Activated CD8-positive, alpha-beta T cell treated with anti-CD3 and anti-CD28 coated beads, Interleukin-2, amount 10 ng/mL, durations not matched to agents 7 days and 5 days (primary cell): ENCODE data around the gene PIPOX. TPM values are rescaled to one million over a fixed set of nuclear protein-coding genes. Genes with fewer than 3 reads are reported as not detected.

ENCODE experiments used
- ATAC-seq: fragments of 150-1000 bp; cut with Tn5 transposase; one replicate; pipeline ENCODE4 v1.10.0; 2021; ENCODE audit warnings: moderate library complexity
- CTCF ChIA-PET: fragments of 350-600 bp; sonication (Branson Sonifier 250); formaldehyde crosslinking; loops from one replicate; lab custom pipeline; 2021; ENCODE audit warnings: antibody characterized with exemption; lab: Charles Lee
- POLR2A ChIA-PET: fragments of 350-600 bp; sonication (Branson Sonifier 250); formaldehyde crosslinking; loops from one replicate; lab custom pipeline; 2021; ENCODE audit warnings: antibody characterized with exemption; lab: Charles Lee
- DNase-seq: peaks from one replicate; pipeline ENCODE4 v3.0.0-alpha.2; 2020
- H3K27ac Mint-ChIP-seq: one replicate; pipeline ENCODE4 v1.8.0; 2021; ENCODE audit warnings: mild to moderate bottlenecking, mixed read lengths
- H3K27me3 Mint-ChIP-seq: one replicate; pipeline ENCODE4 v1.8.0; 2021; ENCODE audit warnings: low read depth, mixed read lengths
- H3K36me3 Mint-ChIP-seq: one replicate; pipeline ENCODE4 v1.8.0; 2021; ENCODE audit warnings: low read depth, mixed read lengths
- H3K4me1 Mint-ChIP-seq: one replicate; pipeline ENCODE4 v1.8.0; 2021; ENCODE audit warnings: low read depth, mixed read lengths
- H3K4me3 Mint-ChIP-seq: one replicate; pipeline ENCODE4 v1.8.0; 2021; ENCODE audit warnings: mild to moderate bottlenecking, mixed read lengths
- H3K9me3 Mint-ChIP-seq: one replicate; pipeline ENCODE4 v1.8.0; 2022; ENCODE audit warnings: mixed read lengths; ENCODE audit not compliant: insufficient read depth
- total RNA-seq, 2 experiments: library from RNA; stranded (reverse); gene quantifications; one replicate each; pipeline ENCODE4 v1.2.3, GENCODE V29; 2021

PIPOX gene
- total RNA-seq, 2 experiments from 2014 or later, result 0.53 to 1.5 TPM

DNA sequence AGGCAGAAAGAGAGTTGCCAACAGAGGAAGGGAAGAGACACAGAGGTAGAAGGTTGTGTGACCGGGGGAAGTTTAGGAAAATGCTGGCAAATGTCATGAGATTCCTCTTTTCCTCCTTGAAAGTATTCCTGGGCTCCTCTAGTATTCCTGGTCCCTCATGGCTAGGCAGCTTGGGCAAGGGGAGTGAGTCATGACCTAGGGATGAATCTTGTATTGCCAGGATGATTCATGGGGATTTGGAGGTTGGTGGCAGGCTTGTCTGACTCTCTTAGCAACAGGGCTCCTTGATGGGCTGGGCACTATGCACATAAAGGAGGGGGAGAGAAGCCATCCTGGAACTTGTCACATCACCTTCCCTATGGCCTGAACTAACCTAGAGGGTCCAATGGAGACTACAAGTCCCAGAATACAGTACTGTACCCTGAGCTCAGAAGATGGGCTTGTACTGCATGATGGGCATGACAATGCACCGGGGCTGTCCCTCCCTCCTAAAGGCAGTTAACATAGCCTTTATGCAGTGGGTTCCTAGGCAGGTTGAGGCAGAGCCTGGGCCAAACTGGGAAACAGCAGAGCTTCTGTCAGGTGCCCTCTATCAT is 35.0 kb upstream of the PIPOX start:
- H3K27me3 Mint-ChIP-seq, result peaks cover 39% of the 10 kb centered on the region
- no peaks in the 10 kb centered on the region for H3K36me3 Mint-ChIP-seq
- DNase-seq (no peak), ATAC-seq (no peak)
- H3K4me1 Mint-ChIP-seq, result no peaks in the 10 kb centered on the region
- H3K4me3 Mint-ChIP-seq, result no peak overlapping the region
- ChIA-PET POLR2A (no interaction called here), CTCF (no interaction called here)
- H3K9me3 Mint-ChIP-seq, result no peaks in the 10 kb centered on the region
- H3K27ac Mint-ChIP-seq, result no peak overlapping the region

DNA sequence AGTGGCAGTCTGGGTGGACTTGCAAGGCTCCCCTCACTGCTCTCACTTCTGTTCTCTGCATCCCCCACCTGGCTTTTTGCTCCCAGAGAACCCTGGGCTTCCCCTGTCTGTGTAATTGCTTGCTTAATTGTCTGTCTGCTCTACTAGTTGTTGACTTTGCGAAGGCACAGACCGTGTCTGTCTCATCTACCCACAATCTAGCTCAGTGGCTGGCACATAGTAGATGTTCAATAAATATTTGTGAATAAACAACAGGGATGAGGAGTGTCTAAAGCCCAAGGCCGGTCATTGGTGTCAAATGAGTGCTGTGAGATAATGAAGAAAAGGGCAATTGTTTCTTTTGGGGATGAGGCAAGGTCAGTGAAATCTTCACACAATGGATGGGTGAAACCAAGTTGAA is 34.4 kb upstream of the PIPOX start:
- CTCF ChIA-PET, result interaction anchor here (0.8 to 1.6 kb wide), 2 partner anchors 10 to 108 kb away, joined by 4 to 7 read pairs; no protein-coding TSS in a partner anchor

DNA sequence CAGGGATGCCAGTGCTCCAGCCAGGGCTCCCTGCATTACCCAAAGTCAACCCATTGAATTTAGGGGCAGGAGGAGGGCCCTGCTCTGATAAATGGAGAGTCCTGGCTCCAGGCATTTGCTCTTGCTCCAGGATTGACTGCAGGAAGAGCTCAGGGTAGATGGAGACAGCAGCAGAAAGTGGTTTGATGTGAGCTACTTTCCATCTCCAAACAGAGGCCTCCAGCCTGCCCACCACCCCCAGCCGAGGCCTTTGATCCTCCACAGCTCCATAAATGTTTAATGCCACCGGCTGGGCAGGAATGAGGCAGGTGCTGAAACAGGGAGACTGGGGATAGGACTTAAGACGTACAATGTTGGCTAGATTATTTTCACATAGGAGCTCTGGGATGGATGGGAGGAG is 32.8 kb upstream of the PIPOX start:
- H3K27ac Mint-ChIP-seq, result no peak overlapping the region
- H3K27me3 Mint-ChIP-seq, result peaks cover 30% of the 10 kb centered on the region
- no peaks in the 10 kb centered on the region for H3K9me3 Mint-ChIP-seq
- no peaks in the 10 kb centered on the region for H3K36me3 Mint-ChIP-seq
- no peak for ATAC-seq
- POLR2A ChIA-PET, result no interaction called here
- no peak for DNase-seq
- no peaks in the 10 kb centered on the region for H3K4me1 Mint-ChIP-seq
- CTCF ChIA-PET, result interaction anchor here (0.8 to 1.6 kb wide), 3 partner anchors 8 to 107 kb away, joined by 3 to 7 read pairs (median 4); no protein-coding TSS in a partner anchor
- no peak overlapping the region for H3K4me3 Mint-ChIP-seq

More for the DNA sequence above, 34.4 kb upstream of the PIPOX start:
- no peak overlapping the region for H3K27ac Mint-ChIP-seq
- no peak overlapping the region for H3K4me3 Mint-ChIP-seq
- POLR2A ChIA-PET, result no interaction called here
- no peaks in the 10 kb centered on the region for H3K4me1 Mint-ChIP-seq
- H3K27me3 Mint-ChIP-seq, result peaks cover 39% of the 10 kb centered on the region
- H3K36me3 Mint-ChIP-seq, result no peaks in the 10 kb centered on the region
- DNase-seq (no peak), ATAC-seq (no peak)
- H3K9me3 Mint-ChIP-seq, result no peaks in the 10 kb centered on the region

DNA sequence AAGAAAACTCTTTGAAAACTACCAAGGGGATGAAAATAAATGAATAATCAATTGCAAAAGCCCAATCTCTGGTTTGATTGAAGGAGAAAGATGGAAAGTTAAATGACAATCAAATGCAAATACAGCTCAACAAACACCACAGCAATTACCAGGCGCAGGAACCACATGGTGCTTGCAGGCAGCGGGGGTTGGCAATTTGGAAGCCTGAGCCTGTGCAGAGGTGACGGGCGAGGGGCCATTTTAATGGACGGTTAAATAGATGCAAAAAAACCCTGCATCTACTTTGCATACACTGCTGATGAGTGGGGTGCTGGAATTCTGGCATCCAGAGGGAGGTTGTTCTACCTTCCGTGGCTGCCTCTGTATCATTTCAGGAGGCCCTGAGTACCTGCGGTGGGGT is 32.4 kb upstream of the PIPOX start:
- DNase-seq, result no peak
- ATAC-seq, result no peak
- ChIA-PET CTCF (interaction anchor here (0.8 to 1.3 kb wide), 2 partner anchors 9 to 45 kb away, joined by 3 to 4 read pairs; no protein-coding TSS in a partner anchor), POLR2A (no interaction called here)
- H3K27me3 Mint-ChIP-seq, result peaks cover 27% of the 10 kb centered on the region
- no peaks in the 10 kb centered on the region for H3K9me3 Mint-ChIP-seq
- H3K27ac Mint-ChIP-seq, result no peak overlapping the region
- H3K4me1 Mint-ChIP-seq, result no peaks in the 10 kb centered on the region
- no peaks in the 10 kb centered on the region for H3K36me3 Mint-ChIP-seq
- H3K4me3 Mint-ChIP-seq, result no peak overlapping the region

DNA sequence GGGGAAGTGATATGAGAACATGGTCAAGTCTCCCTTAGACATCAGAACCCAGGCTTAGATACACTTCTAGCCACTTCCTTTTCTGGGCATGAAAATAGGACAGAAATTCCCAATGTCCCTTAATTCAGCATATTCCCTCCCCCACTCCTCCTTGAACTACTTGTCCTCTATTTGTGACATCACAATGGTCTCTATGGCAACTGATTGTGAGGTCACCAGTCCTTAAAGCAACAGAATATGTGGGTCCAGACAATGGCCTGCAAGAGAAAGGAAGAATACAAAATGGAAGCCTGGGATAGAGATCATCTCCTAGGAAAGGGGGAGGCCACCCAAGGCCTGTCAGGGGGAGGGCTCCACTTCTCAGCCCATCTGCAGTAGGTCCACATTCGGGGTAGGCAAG is 30.4 kb upstream of the PIPOX start:
- H3K4me3 Mint-ChIP-seq, result no peak overlapping the region
- POLR2A ChIA-PET, result no interaction called here
- H3K36me3 Mint-ChIP-seq, result no peaks in the 10 kb centered on the region
- H3K27ac Mint-ChIP-seq, result no peak overlapping the region
- H3K4me1 Mint-ChIP-seq, result no peaks in the 10 kb centered on the region
- no peaks in the 10 kb centered on the region for H3K9me3 Mint-ChIP-seq
- CTCF ChIA-PET, result interaction anchor here (1.2 kb wide), 1 partner anchor 99 kb away, joined by 3 read pairs; no protein-coding TSS in a partner anchor
- peaks cover 23% of the 10 kb centered on the region for H3K27me3 Mint-ChIP-seq
- DNase-seq (no peak), ATAC-seq (no peak)

DNA sequence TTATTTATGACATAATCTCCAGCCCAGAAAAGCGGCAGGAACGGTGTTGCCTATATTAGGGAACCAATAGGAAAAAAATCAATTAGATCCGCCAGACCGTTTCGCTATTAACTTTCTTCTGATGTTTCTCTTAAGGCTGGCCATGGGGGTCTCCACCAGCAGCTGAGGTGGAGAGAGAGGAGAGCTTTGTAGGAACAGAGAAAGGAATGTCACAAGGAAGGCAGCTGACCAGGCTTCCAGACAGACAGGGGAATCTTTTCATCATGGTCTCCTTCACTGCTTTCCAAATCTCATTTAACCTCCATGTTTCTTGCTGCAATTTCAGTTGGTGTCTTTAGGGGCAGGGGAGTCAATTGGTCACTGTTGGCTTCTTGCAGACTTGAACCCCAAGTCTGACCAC is 28.2 kb upstream of the PIPOX start:
- Mint-ChIP-seq H3K4me3 (no peak overlapping the region), H3K9me3 (no peaks in the 10 kb centered on the region), H3K4me1 (peaks cover 8% of the 10 kb centered on the region), H3K36me3 (no peaks in the 10 kb centered on the region), H3K27me3 (peaks cover 27% of the 10 kb centered on the region), H3K27ac (no peak overlapping the region)
- DNase-seq, result no peak
- ChIA-PET CTCF (interaction anchor here (1.2 to 1.6 kb wide), 2 partner anchors 102 to 251 kb away, joined by 3 to 4 read pairs; no protein-coding TSS in a partner anchor), POLR2A (no interaction called here)
- no peak for ATAC-seq

DNA sequence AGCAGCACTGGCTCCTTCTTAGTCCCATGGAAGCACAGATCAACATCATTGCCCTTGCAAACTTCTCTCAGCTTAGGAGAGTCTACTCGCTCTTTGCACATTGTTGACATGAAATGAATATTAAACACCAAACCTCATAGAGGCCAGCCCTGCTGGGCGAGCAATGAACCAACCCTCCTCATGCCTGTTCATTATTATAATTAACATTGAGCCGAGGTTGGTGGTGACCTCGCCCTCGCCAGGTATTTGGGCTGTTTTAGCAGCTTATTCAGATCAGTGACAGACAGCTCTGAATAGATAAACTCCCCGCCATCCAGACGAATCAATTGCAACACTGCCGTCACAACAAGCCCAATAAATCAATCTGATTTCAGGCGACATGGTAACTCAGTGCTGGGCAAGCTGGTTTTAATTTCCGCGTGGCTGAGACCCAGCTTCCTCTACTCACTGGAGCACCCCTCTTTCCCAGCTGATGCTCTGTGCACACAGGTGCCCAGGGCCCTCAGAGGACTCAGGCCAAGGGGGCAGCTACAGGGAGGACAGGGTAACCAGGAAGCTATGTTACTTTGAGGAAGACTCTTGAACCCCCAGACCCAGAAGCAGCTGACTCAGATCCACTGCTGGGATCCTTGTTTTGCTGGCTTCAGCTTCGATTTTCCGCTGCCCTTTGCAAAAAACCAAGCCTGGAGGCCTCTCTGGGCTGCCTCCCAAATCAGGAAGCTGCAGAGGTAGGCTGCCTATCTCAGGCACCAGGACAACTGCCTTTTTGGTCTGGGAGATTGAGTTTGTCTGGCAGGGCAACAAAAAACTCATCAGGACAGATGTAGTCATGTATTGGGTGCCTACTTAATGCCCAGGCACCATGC is 26.4 kb upstream of the PIPOX start:
- peaks cover 35% of the 10 kb centered on the region for H3K27me3 Mint-ChIP-seq
- H3K4me3 Mint-ChIP-seq, result no peak overlapping the region
- H3K36me3 Mint-ChIP-seq, result no peaks in the 10 kb centered on the region
- ChIA-PET POLR2A (interaction anchor here (1.2 kb wide), 1 partner anchor 24 kb away, joined by 3 read pairs; no protein-coding TSS in a partner anchor), CTCF (interaction anchor here (1.3 to 1.6 kb wide), 3 partner anchors 10 to 100 kb away, joined by 4 to 5 read pairs (median 4); no protein-coding TSS in a partner anchor)
- H3K9me3 Mint-ChIP-seq, result no peaks in the 10 kb centered on the region
- H3K27ac Mint-ChIP-seq, result no peak overlapping the region
- H3K4me1 Mint-ChIP-seq, result peaks cover 8% of the 10 kb centered on the region
- ATAC-seq (no peak), DNase-seq (no peak)

DNA sequence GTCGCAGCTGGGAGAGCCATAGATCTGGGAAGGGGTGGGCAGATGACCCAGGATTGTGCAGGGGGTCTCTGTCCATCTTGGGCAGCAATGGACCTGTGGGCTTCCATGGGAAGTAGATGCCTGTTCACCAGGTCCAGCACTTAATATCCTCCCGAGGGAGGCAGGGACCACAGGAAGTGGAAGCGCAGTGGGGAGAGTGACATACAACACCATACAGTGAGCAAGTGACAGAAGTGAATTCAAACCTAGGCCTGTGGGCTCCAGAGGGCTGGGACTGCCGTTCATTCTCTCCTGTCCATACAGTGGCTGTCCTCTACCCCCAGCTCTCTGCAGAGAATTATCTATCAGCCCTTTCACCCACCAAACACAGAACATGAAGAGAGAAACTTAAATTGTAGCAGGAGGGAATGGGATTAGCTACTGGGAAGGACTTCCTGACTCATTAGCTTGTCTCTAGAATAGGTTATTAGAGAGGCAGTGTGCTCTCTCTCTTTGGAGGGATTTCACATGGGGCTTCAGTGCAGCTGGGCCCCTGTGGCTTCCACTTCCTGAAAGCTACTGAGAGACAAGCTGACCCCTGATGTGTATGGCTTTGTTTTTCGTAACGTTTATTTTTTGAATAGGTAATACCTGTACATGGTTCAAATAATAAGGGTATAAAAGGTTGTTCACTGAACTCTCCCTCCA is 24.0 kb upstream of the PIPOX start:
- no peak overlapping the region for H3K4me3 Mint-ChIP-seq
- ChIA-PET CTCF (interaction anchor here (0.8 to 2.3 kb wide), 9 partner anchors 10 to 351 kb away, joined by 3 to 16 read pairs (median 3); partner anchors contain the start of gene TLCD1), POLR2A (interaction anchor here (0.8 kb wide), 1 partner anchor 12 kb away, joined by 3 read pairs; no protein-coding TSS in a partner anchor)
- ATAC-seq, result peak; percentile 15
- peaks cover 41% of the 10 kb centered on the region for H3K27me3 Mint-ChIP-seq
- no peak for DNase-seq
- no peaks in the 10 kb centered on the region for H3K36me3 Mint-ChIP-seq
- no peaks in the 10 kb centered on the region for H3K9me3 Mint-ChIP-seq
- peaks cover 8% of the 10 kb centered on the region for H3K4me1 Mint-ChIP-seq
- H3K27ac Mint-ChIP-seq, result no peak overlapping the region

DNA sequence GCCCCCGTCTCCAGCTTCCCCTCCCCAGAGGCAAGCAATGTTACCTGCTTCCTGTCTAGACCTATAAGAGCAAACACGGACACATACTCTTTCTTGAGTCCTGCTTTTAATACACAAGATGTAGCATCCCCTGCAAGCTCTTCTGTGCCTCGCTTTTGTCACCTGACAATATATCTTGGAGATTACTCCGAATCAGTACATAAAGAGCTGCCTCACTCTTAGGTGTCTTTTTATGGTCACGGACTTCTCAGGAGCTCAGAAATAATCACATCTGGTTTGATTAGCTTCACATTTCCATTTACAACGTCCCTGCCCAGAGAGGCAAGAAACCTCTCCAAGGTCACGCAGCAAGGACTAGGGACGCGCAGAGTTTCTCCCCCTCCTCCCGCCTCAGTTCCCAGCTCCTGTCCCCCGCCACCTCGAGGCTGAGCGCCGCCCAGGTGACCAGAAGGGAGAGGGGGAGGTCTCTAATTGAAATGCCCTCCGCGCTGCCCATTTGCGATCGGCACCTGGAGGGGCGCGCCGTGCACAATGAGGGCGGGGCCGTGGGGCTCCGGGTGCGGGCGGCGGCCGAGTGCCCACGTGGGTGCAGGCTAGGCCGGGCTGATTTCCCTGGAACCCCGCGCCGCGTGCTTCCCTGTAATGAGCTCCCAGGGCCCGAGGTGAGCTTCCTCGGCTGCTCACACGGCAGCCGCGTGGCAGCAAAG is 23.3 kb upstream of the PIPOX start:
- Mint-ChIP-seq H3K9me3 (no peaks in the 10 kb centered on the region), H3K4me3 (no peak overlapping the region), H3K27me3 (peaks cover 38% of the 10 kb centered on the region), H3K36me3 (no peaks in the 10 kb centered on the region), H3K27ac (no peak overlapping the region), H3K4me1 (peaks cover 8% of the 10 kb centered on the region)
- CTCF ChIA-PET, result interaction anchor here (0.8 to 2.3 kb wide), 9 partner anchors 11 to 350 kb away, joined by 3 to 16 read pairs (median 3); partner anchors contain the start of gene TLCD1
- no peak for DNase-seq
- POLR2A ChIA-PET, result interaction anchor here (0.8 kb wide), 1 partner anchor 12 kb away, joined by 3 read pairs; no protein-coding TSS in a partner anchor
- peak; percentile 52 for ATAC-seq

DNA sequence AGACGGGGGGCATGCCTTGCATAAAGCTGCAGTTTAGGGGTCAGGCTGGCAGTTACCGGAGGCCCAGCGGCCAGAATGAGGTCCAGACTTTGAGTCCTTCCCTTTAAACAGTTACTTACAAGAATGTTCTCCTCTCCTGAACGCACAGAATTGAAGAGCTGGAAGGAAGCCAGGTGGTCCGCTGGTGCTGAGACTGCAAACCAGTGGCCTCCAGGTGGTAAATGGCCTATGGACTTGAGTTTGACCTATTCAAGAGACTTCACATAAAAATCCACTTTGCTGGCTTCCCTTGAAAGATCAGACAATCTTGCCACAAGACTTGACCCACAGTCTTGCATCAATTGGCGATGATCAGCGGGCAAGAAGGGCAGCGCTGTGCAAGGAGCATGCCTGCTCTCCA is 22.4 kb upstream of the PIPOX start:
- Mint-ChIP-seq H3K27me3 (peaks cover 38% of the 10 kb centered on the region), H3K36me3 (no peaks in the 10 kb centered on the region), H3K4me3 (no peak overlapping the region), H3K27ac (no peak overlapping the region), H3K4me1 (peaks cover 8% of the 10 kb centered on the region), H3K9me3 (no peaks in the 10 kb centered on the region)
- ATAC-seq (no peak), DNase-seq (no peak)
- POLR2A ChIA-PET, result no interaction called here
- CTCF ChIA-PET, result no interaction called here

DNA sequence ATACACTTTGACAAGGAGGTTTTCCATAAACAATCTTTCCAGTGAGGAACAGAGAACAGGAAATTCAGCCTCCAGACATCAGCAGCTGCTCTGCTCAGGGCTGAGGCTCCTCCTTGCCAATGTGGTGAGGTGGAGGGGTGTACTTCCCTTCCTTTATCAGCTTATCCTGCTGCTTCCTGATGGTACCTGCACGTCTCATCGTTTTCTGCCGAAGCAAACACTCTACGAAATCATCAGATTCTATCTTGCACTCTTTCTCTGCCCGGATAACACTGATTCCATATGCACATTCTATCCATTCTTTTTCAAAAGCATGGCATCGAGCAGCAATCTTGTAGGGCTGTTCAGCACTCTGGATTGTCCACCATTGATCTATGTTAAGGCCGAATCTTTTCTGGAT is 21.7 kb upstream of the PIPOX start:
- ATAC-seq, result no peak
- Mint-ChIP-seq H3K4me1 (peaks cover 8% of the 10 kb centered on the region), H3K27me3 (peaks cover 41% of the 10 kb centered on the region), H3K4me3 (no peak overlapping the region), H3K36me3 (no peaks in the 10 kb centered on the region), H3K9me3 (no peaks in the 10 kb centered on the region), H3K27ac (no peak overlapping the region)
- DNase-seq, result no peak
- ChIA-PET POLR2A (no interaction called here), CTCF (no interaction called here)
